KOPT-K1 (cell line): ENCODE measurements around the gene SURF1.
"Not testable (repeated sequence)": the region's sequence is repeated elsewhere in the genome, so short reads cannot be mapped to it uniquely, and the experiment has no call there.

Source experiments
- H3K27ac ChIP-seq: fragments of 200-600 bp; sonication (generic); 2 replicates; pipeline ENCODE4 v1.5.1; 2016; ENCODE audit warnings: antibody characterized with exemption, mild to moderate bottlenecking, low read depth, low read length; ENCODE audit not compliant: poor library complexity, severe bottlenecking
- H3K36me3 ChIP-seq: fragments of 200-600 bp; sonication (generic); 2 replicates; pipeline ENCODE4 v1.5.1; 2017; ENCODE audit warnings: antibody characterized with exemption, mild to moderate bottlenecking, low read length, moderate library complexity; ENCODE audit not compliant: insufficient read depth
- H3K9me3 ChIP-seq: fragments of 200-600 bp; sonication (generic); 2 replicates; pipeline ENCODE4 v1.5.1; 2017; ENCODE audit warnings: antibody characterized with exemption, low read length, mild to moderate bottlenecking; ENCODE audit not compliant: insufficient read depth, poor library complexity, severe bottlenecking

The SURF1 gene

GRCh38 chr9:133356391-133357091 lies at the start of gene SURF1, which contains the start of gene SURF2:
Gene SURF1 (minus strand): TSS chr9:133356487. CDS start chr9:133356453, 34 bp downstream.
Gene SURF2 (plus strand): TSS chr9:133356550. CDS start chr9:133356593, 43 bp downstream.
- Histone ChIP-seq H3K27ac (peak within 1 kb of the TSS; percentile 69), H3K9me3 (no peaks in the 10 kb centered on the region), H3K36me3 (peaks cover 64% of the 10 kb centered on the region)

GRCh38 chr9:133405508-133406438 lies 49.5 kb upstream of the SURF1 start:
- no peak overlapping the region for H3K27ac ChIP-seq
- no peaks in the 10 kb centered on the region for H3K9me3 ChIP-seq
- H3K36me3 ChIP-seq = peaks cover 88% of the 10 kb centered on the region

- Histone ChIP-seq H3K9me3 (no peaks in the 10 kb centered on the region), H3K27ac (no peak overlapping the region), H3K36me3 (peaks cover 75% of the 10 kb centered on the region)
These were observed 48.2 kb upstream of the SURF1 start for GRCh38 chr9:133404454-133405002.

- Histone ChIP-seq H3K36me3 (peaks cover 69% of the 10 kb centered on the region), H3K27ac (no peak overlapping the region), H3K9me3 (no peaks in the 10 kb centered on the region)
These were observed 47.6 kb upstream of the SURF1 start for GRCh38 chr9:133403766-133404453.

- H3K9me3 ChIP-seq = no peaks in the 10 kb centered on the region
- peaks cover 59% of the 10 kb centered on the region for H3K36me3 ChIP-seq
- no peak overlapping the region for H3K27ac ChIP-seq
These were observed 46.4 kb upstream of the SURF1 start for GRCh38 chr9:133402689-133403088.

GRCh38 chr9:133401588-133401987 lies 45.3 kb upstream of the SURF1 start:
- Histone ChIP-seq H3K9me3 (no peaks in the 10 kb centered on the region), H3K27ac (no peak overlapping the region), H3K36me3 (peaks cover 48% of the 10 kb centered on the region)

GRCh38 chr9:133400292-133400691 lies 44.0 kb upstream of the SURF1 start:
- H3K9me3 ChIP-seq = no peaks in the 10 kb centered on the region
- no peak overlapping the region for H3K27ac ChIP-seq
- H3K36me3 ChIP-seq = peaks cover 35% of the 10 kb centered on the region

GRCh38 chr9:133397895-133398294 lies 41.6 kb upstream of the SURF1 start:
- Histone ChIP-seq H3K9me3 (no peaks in the 10 kb centered on the region), H3K36me3 (peaks cover 16% of the 10 kb centered on the region; the same call in 1 of the 2 replicates), H3K27ac (no peak overlapping the region)

GRCh38 chr9:133397370-133397769 lies 41.1 kb upstream of the SURF1 start:
- Histone ChIP-seq H3K36me3 (peaks cover 11% of the 10 kb centered on the region; the same call in 1 of the 2 replicates), H3K27ac (no peak overlapping the region), H3K9me3 (no peaks in the 10 kb centered on the region)

GRCh38 chr9:133396952-133397351 lies 40.7 kb upstream of the SURF1 start:
- Histone ChIP-seq H3K9me3 (no peaks in the 10 kb centered on the region), H3K36me3 (peaks cover 6% of the 10 kb centered on the region; the same call in 1 of the 2 replicates), H3K27ac (no peak overlapping the region)

- no peaks in the 10 kb centered on the region for H3K9me3 ChIP-seq
- H3K36me3 ChIP-seq = no peaks in the 10 kb centered on the region
- no peak overlapping the region for H3K27ac ChIP-seq
These were observed 38.5 kb upstream of the SURF1 start for GRCh38 chr9:133394687-133395271.

GRCh38 chr9:133393399-133393798 lies 37.1 kb upstream of the SURF1 start:
- Histone ChIP-seq H3K27ac (no peak overlapping the region), H3K9me3 (no peaks in the 10 kb centered on the region), H3K36me3 (no peaks in the 10 kb centered on the region)

- H3K27ac ChIP-seq, H3K9me3 ChIP-seq, H3K36me3 ChIP-seq: not testable (repeated sequence)
These were observed 36.0 kb upstream of the SURF1 start for GRCh38 chr9:133392308-133392707.

- not testable (repeated sequence) for H3K36me3 ChIP-seq, H3K27ac ChIP-seq, H3K9me3 ChIP-seq
These were observed 35.2 kb upstream of the SURF1 start for GRCh38 chr9:133391449-133391848.
